Effector CD8-positive, alpha-beta T cell (primary cell): ENCODE results near the gene LRRC75B.
"Not testable (repeated sequence)": the region's sequence is repeated elsewhere in the genome, so short reads cannot be mapped to it uniquely, and the experiment has no call there.

Experiments used
- DNase-seq: peaks from one replicate; lab custom pipeline; 2025; lab: John Stamatoyannopoulos, UW

Gene LRRC75B

GRCh38 chr22:24602847-24603769 lies 10.2 kb upstream of the LRRC75B start, which contains the start of gene GGT1:
GGT1 (plus strand) TSS chr22:24603193; CDS start chr22:24611082, 7,889 bp downstream.
- not testable (repeated sequence) for DNase-seq

GRCh38 chr22:24602105-24602749 lies 9.4 kb upstream of the LRRC75B start:
- not testable (repeated sequence) for DNase-seq

DNA sequence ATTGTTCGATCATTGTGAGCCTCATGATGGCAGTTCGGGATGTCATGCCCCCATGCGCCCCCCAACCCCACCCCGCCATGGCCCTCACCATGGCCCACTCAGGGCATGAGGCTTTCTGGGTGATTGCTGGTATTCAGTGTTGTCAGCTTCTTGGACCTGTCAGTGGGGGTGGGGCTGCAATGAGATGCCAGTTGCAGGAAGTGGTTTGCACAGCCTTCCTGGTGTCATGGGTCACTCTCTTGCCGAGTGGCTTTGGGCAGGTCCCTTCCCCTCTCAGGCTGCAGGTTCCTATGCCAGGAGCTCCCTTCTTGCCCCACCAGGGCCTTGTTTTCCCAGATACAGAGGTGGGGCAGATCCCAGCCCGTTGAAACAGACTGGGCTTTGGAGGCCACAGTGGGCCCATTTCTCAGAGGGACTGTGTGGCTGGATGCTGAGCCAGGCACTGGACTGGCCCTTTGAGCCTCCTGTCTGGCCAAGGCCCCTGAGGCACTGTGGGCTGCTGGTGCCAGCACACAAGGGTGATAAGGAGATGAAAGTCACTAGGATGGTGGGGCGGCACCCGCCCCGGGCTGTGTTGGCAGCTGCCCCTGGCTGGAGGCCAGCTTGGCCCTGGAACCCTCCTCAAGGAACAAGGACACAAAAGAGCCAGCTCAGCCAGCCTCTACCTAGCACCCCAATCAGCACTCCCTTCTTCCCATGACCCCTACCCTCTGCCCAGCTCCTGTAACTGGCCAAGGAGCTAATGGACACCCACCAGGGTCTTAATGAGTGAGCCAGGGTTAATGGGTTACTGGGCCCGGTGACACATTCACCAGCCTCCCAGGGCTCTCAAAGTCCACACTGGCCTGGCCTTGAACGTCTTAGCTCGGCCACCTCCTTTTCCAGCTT lies 8.6 kb upstream of the LRRC75B start:
- DNase-seq = no peak

GRCh38 chr22:24599958-24600715 lies 7.3 kb upstream of the LRRC75B start:
- not testable (repeated sequence) for DNase-seq

DNA sequence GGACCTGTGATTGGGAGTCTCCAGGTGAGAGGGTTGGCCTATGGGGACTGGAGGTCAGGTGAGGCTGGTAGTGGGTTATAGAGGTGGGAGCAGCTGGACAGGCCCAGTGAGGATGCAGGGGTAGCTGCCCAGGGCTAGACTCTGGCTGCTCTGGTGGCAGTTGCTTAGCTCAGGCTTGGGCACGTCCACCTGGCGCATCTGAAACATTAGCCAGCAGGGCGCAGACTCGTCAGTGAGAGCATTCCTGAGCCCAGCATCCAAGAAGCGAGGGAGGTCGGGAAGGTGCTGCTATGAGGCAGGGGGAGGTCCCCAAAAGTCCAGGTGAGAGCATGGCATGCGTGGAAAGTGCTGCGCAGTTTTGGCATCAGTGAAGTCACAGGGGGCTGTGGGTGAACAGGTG lies 6.6 kb upstream of the LRRC75B start:
- no peak for DNase-seq

DNA sequence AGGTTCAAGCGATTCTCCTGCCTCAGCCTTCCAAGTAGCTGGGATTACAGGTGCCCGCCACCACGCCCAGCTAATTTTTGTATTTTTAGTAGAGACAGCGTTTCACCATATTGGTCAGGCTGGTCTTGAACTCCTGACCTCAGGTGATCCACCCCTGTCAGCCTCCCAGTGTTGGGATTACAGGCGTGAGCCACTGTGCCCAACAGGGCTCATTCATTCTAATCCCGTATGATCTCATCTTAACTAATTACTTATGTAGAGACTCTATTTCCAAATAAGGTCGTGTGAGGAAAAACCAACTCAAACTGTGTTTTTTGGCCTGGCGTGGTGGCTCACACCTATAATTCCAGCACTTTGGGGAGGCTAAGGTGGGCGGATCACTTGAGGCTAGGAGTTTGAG lies 4.2 kb upstream of the LRRC75B start:
- not testable (repeated sequence) for DNase-seq

GRCh38 chr22:24595863-24596262 lies 3.0 kb upstream of the LRRC75B start:
- no peak for DNase-seq

GRCh38 chr22:24595228-24595627 lies 2.4 kb upstream of the LRRC75B start:
- DNase-seq = no peak

DNA sequence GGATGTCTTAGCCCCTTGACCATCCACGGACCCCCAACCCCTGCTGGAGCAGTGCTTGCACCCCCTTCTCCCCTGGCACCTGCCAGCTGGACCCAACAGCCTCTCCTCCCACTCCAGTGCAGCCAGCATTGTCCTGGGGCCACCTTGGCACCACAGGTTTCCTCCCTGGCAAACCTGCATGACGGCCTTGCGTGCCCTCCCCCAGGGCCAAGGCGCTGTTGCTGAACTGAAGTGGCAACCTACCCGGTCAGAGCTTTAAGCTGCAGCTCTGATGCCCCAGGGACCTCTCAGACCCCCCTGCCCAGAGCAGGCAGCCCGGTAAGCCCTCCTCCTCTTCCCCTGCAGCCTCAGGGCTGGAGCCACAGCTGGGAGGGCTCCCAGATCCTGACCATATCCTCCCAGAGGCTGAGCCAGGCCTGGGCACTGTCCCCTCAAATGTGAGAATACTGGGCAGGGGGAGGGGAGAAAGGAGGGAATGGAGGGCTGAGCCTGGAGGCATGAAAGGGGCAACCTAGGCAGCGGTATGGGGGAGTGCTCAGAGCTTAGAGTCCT lies 1.8 kb upstream of the LRRC75B start:
- no peak for DNase-seq

DNA sequence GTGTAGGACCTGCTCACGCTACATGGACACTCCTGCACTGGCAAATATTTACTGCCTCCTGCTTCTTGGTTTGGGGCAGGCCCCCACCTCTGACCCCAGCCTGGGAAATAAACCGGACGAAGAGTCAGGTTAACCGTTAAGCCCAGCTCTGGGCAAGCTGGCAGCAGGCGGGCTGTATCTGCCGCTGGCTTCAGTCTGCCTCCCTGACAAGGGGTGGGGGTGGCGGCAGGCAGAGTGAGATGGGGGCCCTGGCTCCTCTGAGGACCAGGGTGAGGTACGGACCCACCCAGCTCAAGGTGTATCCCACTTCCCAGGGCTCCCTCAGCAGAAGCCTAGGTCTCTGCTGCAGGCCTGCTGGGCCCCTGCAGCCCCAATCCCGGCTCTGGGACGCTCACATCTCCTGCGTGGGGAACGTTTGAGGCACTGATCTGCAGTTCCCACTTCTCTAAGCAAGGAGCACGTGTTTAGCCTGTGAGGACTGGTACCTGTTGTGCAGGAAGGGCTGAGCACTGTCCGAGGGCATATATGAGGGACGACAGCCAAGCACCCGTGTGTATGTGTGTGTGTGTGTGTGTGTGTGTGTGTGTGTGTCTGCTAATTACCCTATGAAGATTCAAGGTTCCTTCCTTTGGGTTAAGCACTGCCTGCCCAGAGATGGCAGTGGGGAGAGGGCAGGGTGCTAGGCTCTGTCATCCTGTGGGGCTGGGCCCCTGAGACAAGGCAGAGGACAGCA lies 1.1 kb upstream of the LRRC75B start:
- DNase-seq = no peak

DNA sequence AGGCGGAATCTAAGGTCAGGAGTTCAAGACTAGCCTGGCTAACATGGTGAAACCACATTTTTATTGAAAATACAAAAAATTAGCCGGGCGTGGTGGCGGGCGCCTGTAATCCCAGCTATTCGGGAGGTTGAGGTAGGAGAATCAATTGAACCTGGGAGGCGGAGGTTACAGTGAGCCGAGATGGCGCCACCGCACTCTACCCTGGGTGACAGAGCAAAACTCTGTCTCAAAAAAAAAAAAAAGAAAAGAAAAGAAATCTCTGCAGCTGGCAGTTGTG lies 624 bp upstream of the LRRC75B start:
- not testable (repeated sequence) for DNase-seq

GRCh38 chr22:24592058-24592850 lies 619 bp downstream of the LRRC75B start:
- no peak for DNase-seq

DNA sequence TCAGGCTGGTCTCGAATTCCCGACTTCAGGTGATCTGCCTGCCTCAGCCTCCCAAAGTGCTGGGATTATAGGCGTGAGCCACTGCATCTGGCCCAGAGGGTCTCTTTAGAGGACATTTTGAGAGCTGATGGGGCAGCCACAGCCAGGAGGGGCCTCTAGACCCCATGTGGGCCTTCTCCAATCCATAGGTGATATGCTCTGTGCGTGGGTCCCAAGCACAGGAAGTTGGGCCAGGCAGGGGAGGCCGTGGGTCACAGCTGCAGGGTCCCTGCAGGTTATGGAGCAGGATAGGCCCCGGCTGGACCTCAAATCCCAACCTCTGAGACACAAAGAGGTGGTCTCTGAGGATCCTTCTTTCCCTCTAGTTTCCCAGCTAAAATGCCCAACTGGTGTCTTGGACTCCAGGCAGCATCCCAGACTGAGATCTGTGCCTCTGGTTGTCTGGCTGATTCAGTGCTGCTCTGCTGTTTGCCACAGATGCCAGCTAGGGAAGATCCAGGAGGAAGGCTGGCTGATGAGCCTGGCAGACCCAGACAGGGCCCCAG lies 1.5 kb downstream of the LRRC75B start:
- no peak for DNase-seq

- no peak for DNase-seq
Observed at GRCh38 chr22:24590596-24591173, 2.2 kb downstream of the LRRC75B start.

GRCh38 chr22:24589518-24590030 lies 3.3 kb downstream of the LRRC75B start:
- no peak for DNase-seq

DNA sequence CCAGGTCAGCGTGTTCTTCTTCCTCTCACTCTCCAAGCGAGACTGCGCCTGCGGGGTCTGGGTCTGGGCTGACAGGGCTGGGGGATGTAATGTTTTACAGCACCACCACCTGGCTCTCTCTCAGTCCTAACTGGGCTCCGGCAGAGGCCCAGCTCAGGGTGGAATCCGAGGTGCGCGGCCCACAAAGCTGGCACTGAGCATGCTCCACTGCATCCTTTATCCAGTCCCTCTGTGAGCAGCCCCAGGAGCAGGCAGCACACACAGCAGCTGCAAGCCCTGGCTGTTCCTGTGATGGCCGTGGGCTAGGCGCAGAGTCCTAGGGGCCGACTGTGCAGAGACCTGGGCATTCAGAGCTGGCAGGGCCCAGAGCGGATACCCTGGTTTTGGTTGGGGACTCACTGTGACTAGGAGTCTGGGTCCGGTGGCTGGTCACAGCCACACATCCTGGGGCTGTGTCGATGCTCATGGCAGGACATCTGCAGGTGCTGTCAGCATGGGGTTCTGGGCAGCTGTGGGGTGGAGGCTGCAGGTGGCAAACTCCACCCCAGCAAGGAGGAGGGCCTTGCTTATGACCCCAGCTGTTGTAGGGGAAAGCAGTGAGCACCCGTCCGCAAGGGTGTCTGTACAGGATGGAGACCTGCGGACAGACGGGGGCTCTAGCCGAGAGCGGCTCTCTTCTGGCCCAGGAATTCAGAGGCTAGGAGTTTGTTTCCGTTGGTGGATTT lies 4.0 kb downstream of the LRRC75B start:
- no peak for DNase-seq

DNA sequence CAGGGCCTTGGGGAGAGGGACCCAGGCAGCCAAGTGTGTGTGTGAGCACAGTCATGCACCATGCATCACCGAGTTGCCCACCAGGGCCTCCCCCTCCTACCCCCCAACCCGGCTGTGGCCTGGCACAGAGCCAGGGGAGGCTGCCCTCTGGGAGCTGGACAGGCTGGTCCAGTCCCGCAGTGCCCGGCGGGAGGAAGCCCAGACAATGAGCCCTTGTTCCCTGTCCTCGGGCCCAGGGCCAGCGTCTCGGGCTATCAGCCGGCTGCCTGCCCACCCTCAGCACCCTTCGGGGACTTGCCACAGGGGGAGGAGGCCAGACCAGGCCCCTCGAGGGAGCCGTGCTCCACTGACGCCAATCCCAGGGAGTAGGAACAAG lies 4.5 kb downstream of the LRRC75B start:
- DNase-seq = no peak

- DNase-seq = no peak
Observed at GRCh38 chr22:24587948-24588347, 4.9 kb downstream of the LRRC75B start.
